ENCODE data around the gene CCDC74A.
"Not testable (repeated sequence)": the region's sequence is repeated elsewhere in the genome, so short reads cannot be mapped to it uniquely, and the experiment has no call there.

CCDC74A gene

GRCh38 chr2:131498321-131498973, 29.2 kb upstream of the CCDC74A start:
- not testable (repeated sequence) for DNase-seq (ENCODE audit: low read depth in 3 of 3, low spot score in 1 of 3)

GRCh38 chr2:131503587-131503986, 24.1 kb upstream of the CCDC74A start:
- not testable (repeated sequence) for DNase-seq (ENCODE audit: low read depth in 3 of 3, low spot score in 1 of 3)

- not testable (repeated sequence) for DNase-seq (ENCODE audit: low read depth in 3 of 3, low spot score in 1 of 3)
These were observed 23.5 kb upstream of the CCDC74A start for GRCh38 chr2:131504082-131504750.

- DNase-seq (ENCODE audit: low read depth in 3 of 3, low spot score in 1 of 3), result no peak
These were observed 18.1 kb upstream of the CCDC74A start for GRCh38 chr2:131509615-131510014.

GRCh38 chr2:131511291-131511968, 16.3 kb upstream of the CCDC74A start:
- not testable (repeated sequence) for DNase-seq (ENCODE audit: low read depth in 3 of 3, low spot score in 1 of 3)

- not testable (repeated sequence) for DNase-seq (ENCODE audit: low read depth in 3 of 3, low spot score in 1 of 3)
These were observed 15.5 kb upstream of the CCDC74A start for GRCh38 chr2:131511969-131512870.

- DNase-seq (ENCODE audit: low read depth in 3 of 3, low spot score in 1 of 3), result not testable (repeated sequence)
These were observed 13.1 kb upstream of the CCDC74A start for GRCh38 chr2:131514408-131515166.

- not testable (repeated sequence) for DNase-seq (ENCODE audit: low read depth in 3 of 3, low spot score in 1 of 3)
These were observed 12.5 kb upstream of the CCDC74A start for GRCh38 chr2:131515235-131515634.

GRCh38 chr2:131516011-131516410, 11.7 kb upstream of the CCDC74A start:
- no peak for DNase-seq (ENCODE audit: low read depth in 3 of 3, low spot score in 1 of 3)

GRCh38 chr2:131516621-131517020, 11.1 kb upstream of the CCDC74A start:
- not testable (repeated sequence) for DNase-seq (ENCODE audit: low read depth in 3 of 3, low spot score in 1 of 3)

GRCh38 chr2:131517106-131517831, 10.4 kb upstream of the CCDC74A start:
- no peak for DNase-seq (ENCODE audit: low read depth in 3 of 3, low spot score in 1 of 3)

GRCh38 chr2:131517856-131518255, 9.8 kb upstream of the CCDC74A start:
- not testable (repeated sequence) for DNase-seq (ENCODE audit: low read depth in 3 of 3, low spot score in 1 of 3)

GRCh38 chr2:131518531-131518930, 9.2 kb upstream of the CCDC74A start:
- DNase-seq (ENCODE audit: low read depth in 3 of 3, low spot score in 1 of 3), result not testable (repeated sequence)

GRCh38 chr2:131519466-131519865, 8.2 kb upstream of the CCDC74A start:
- DNase-seq (ENCODE audit: low read depth in 3 of 3, low spot score in 1 of 3), result no peak

GRCh38 chr2:131519871-131520470, 7.7 kb upstream of the CCDC74A start:
- not testable (repeated sequence) for DNase-seq (ENCODE audit: low read depth in 3 of 3, low spot score in 1 of 3)

- no peak for DNase-seq (ENCODE audit: low read depth in 3 of 3, low spot score in 1 of 3)
These were observed 7.2 kb upstream of the CCDC74A start for GRCh38 chr2:131520526-131520925.

GRCh38 chr2:131521524-131521923, 6.2 kb upstream of the CCDC74A start:
- DNase-seq (ENCODE audit: low read depth in 3 of 3, low spot score in 1 of 3), result not testable (repeated sequence)

- no peak for DNase-seq (ENCODE audit: low read depth in 3 of 3, low spot score in 1 of 3)
These were observed 5.5 kb upstream of the CCDC74A start for GRCh38 chr2:131521961-131522781.
